LoVo (cell line): ENCODE results near the gene RBBP5.

Source experiments
- DNase-seq: peaks from one replicate; pipeline ENCODE4 v3.0.0-alpha.2; 2016; ENCODE audit warnings: low spot score

RBBP5 gene

GRCh38 chr1:205074084-205074483 is 47.7 kb downstream of the RBBP5 start:
- DNase-seq = no peak

GRCh38 chr1:205073511-205073910 is 48.3 kb downstream of the RBBP5 start:
- DNase-seq = no peak

GRCh38 chr1:205072881-205073280 is 48.9 kb downstream of the RBBP5 start:
- DNase-seq = no peak

- no peak for DNase-seq
Observed at GRCh38 chr1:205072286-205072685, 49.5 kb downstream of the RBBP5 start.

GRCh38 chr1:205071801-205072200 is 50.0 kb downstream of the RBBP5 start:
- no peak for DNase-seq

- no peak for DNase-seq
Observed at GRCh38 chr1:205071028-205071409, 50.8 kb downstream of the RBBP5 start.

GRCh38 chr1:205069371-205070125 is 52.2 kb downstream of the RBBP5 start:
- DNase-seq = no peak

GRCh38 chr1:205068457-205069040 is 53.2 kb downstream of the RBBP5 start:
- no peak for DNase-seq

- DNase-seq = no peak
Observed at GRCh38 chr1:205068001-205068400, 53.8 kb downstream of the RBBP5 start.

GRCh38 chr1:205067031-205067430 is 54.7 kb downstream of the RBBP5 start:
- DNase-seq = no peak

- no peak for DNase-seq
Observed at GRCh38 chr1:205066141-205066818, 55.5 kb downstream of the RBBP5 start.

- DNase-seq = no peak
Observed at GRCh38 chr1:205065666-205066065, 56.1 kb downstream of the RBBP5 start.

GRCh38 chr1:205064741-205065316 is 56.9 kb downstream of the RBBP5 start:
- no peak for DNase-seq

- DNase-seq = no peak
Observed at GRCh38 chr1:205064301-205064700, 57.5 kb downstream of the RBBP5 start.

GRCh38 chr1:205062895-205063294 is 58.9 kb downstream of the RBBP5 start:
- no peak for DNase-seq

- DNase-seq = no peak
Observed at GRCh38 chr1:205062319-205062718, 59.5 kb downstream of the RBBP5 start.

GRCh38 chr1:205061665-205062069 is 60.1 kb downstream of the RBBP5 start:
- peak; percentile 29 for DNase-seq

GRCh38 chr1:205061227-205061626 is 60.6 kb downstream of the RBBP5 start:
- no peak for DNase-seq

- DNase-seq = no peak
Observed at GRCh38 chr1:205060746-205061145, 61.0 kb downstream of the RBBP5 start.

GRCh38 chr1:205059660-205060059 is 62.1 kb downstream of the RBBP5 start:
- DNase-seq = no peak

GRCh38 chr1:205058853-205059252 is 62.9 kb downstream of the RBBP5 start:
- no peak for DNase-seq

GRCh38 chr1:205057808-205058575 is 63.8 kb downstream of the RBBP5 start:
- no peak for DNase-seq
